COLO668 (cell line): ENCODE measurements around the gene WDR38.
"Not testable (repeated sequence)": the region's sequence is repeated elsewhere in the genome, so short reads cannot be mapped to it uniquely, and the experiment has no call there.

Experiments used
- DNase-seq: peaks from one replicate; lab custom pipeline; 2025; ENCODE audit not compliant: unreplicated experiment; lab: John Stamatoyannopoulos, UW

WDR38 gene

DNA sequence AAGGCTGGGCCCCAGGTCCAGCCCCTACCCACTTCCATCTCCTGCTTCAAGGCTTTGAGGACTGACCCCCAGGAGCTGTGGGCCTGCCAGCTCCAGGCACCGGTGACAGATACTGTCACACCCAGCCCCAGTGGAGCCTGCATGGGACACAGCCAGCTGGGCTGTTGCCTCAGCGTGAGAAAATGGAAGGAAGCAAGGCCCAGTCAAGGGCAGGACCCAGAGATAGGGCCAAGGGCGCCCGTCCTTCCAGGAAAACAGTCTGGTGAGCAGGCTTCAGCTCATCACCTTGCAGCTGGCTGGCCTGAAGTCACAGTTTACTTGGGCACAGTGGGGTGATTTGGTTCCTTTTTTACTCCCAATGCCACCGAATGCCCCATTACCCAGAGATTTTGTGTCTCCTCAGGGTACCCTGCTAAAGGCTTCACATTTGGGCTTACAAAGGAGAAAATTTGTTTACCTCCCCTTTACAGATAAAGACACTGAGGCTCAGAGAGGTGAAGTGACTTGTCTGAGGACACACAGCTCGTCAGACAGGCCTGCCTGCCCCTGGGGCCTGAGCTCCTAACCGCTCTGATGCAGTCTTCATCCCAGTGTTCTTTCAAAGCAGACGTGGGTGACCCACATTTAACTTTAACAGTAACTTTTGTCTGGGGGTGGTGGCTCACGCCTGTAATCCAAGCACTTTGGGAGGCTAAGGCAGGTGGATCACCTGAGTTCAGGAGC is 21.5 kb upstream of the WDR38 start:
- no peak for DNase-seq

DNA sequence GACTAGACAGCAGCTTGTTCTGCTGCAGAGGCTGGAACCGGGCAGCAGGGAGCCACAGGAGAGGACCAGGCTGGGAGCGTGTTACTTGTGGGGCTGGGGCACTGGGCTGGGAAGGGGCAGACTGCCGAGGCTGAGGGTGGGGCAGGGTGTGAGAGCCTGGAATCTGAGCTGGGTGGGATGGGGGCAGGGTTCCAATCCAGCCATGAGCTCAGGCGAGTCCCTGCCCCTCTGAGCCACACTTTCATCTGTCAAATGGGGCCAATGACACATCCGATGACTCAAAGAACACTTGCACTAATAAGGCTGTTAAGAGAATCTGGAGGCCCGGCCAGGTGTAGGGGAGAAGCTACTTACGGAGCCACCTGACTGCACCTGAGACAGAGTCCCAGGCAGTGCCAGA is 18.7 kb upstream of the WDR38 start:
- peak; percentile 63 for DNase-seq

DNA sequence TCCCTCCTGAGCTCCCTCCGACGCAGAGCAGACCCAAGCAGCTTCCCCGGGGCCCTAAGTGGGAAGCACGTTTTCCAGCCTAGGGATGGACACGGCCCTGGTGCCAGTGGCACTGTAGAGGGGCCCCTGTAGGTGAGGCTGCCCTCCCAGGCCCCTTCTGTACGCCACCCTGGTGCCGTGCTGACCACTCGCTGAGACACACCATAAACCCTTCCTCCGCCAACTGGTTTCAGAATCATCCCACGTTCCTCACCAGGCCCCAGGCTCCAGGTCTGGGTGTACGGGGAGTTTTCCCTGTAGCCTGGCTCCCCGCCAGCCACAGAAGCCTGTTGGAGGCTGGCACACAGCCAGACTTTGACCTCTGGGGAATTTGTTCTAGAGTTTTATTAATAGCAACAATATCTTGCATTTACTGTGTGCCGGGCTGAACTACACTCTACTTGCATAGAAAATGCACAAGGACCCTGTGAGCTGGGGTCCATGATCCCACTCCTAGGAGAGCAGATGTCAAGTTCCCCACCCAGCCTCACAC is 18.2 kb upstream of the WDR38 start:
- peak; percentile 93 for DNase-seq

DNA sequence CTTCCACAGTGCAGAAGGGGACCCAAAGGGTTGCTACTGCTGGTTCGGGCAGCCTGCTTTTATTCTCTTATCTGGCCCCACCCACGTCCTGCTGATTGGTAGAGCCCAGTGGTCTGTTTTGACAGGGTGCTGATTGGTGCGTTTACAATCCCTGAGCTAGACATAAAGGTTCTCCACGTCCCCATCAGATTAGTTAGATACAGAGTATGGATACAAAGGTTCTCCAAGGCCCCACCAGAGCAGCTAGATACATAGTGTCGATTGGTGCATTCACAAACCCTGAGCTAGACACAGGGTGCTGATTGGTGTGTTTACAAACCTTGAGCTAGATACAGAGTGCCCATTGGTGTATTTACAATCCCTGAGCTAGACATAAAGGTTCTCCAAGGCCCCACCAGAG is 15.1 kb upstream of the WDR38 start:
- DNase-seq: not testable (repeated sequence)

DNA sequence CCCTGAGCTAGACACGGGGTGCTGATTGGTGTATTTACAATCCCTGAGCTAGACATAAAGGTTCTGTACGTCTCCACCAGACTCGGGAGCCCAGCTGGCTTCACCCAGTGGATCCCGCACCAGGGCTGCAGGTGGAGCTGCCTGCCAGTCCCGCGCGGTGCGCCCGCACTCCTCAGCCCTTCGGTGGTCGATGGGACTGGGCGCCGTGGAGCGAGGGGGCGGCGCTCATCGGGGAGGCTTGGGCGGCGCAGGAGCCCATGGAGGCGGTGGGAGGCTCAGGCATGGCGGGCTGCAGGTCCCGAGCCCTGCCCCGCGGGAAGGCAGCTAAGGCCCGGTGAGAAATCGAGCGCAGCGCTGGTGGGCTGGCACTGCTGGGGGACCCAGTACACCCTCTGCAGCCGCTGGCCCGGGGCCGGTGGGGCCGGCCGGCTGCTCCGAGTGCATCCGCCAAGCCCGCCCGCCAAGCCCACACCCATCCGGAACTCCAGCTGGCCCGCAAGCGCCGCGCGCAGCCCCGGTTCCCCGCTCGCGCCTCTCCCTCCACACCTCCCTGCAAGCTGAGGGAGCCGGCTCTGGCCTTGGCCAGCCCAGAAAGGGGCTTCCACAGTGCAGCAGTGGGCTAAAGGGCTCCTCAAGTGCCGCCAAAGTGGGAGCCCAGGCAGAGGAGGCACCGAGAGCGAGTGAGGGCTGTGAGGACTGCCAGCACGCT is 14.5 kb upstream of the WDR38 start:
- DNase-seq: not testable (repeated sequence)

DNA sequence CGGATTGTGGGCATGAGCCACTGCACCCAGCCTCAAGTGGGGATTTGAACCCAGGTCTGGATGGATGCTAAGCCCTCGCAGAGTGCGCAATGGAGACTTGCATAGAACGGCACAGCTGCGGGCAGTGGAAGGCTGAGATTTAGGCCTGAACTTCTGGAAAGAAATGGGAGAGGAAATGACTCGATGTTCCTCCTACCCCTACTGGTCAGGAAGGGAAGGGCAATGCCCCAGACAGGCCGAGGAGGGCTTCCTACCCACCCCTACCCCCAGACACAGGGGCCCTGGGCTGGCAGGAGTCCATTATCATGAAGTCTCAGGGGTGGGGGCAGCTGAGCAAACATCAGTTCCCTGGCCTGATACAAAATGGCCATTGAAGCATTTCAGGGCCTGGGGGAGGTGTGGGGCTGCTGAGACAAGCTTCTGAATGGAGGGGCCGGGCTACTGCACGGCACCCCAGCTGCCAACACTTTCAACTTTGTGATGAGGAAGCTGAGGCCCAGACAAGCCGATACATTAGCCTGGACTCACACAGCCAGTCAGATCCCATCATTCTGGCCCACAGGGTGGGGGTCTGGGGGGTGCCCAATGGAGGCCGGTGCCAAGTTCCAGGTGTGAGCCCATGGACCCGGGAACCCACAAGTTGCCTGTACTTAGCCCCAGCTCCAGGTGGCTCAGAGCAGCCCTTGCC is 13.5 kb upstream of the WDR38 start:
- peak; percentile 89 for DNase-seq

DNA sequence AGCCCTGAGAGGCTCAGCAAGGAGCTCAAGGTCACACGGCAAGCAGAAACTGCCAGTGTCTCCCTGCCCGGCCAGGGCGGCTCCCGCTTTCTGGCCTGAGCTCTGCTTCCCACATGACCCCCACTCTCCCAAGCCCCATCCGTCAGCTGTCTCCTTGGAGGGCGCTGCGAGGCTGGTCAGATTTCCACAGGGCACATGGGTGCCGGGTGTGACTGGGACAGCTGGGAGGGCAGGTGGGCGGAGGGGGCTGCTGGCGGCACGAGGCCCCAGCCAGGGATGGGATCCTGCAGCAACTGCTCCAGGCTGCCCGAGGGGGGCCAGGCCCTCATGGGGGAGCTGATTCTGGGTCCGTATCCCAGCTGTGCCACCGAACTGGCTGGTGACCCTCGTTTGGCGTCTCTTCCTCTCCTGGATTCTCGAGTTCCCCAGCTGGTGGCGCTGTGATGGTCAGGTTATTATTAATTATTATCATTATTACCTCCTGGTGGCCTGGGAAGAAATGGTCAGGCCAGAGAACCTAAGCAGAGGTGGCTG is 12.9 kb upstream of the WDR38 start:
- DNase-seq: peak; percentile 67

DNA sequence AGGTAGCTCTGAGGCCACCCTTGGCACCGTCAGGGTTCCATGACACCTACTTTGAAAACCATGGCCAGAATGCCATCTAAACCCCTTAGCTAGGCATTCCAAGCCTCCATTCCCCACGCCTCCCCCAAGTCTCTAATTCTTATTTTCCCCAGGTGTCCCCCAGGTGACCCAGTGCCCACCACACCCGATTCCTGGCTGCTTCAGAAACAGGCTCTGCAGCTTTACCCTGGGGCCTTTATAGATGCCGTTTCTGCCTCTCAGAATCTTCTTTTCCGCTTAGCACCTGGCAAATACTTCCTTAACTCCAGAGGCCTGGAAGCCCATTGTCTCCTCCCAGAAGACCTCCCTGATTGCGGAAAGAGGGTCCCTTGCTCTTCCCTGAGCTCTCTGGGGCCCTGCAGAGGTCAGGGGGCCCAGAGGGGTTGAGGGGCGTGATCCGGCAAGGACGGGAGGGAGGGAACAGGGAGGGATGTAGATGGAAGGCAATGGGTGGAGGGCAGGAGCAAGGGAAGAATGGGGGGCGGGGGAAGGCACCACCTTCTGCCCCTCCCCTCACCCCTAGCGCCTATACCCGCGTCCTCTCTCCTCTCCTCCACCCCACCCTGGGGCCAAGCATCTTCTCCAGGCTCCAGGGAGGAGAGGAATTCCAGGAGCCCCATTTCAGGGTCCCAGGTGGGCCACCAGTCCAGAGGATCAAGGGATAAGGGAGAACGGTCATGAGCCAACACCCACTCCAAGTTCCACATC is 12.0 kb upstream of the WDR38 start:
- DNase-seq: no peak

DNA sequence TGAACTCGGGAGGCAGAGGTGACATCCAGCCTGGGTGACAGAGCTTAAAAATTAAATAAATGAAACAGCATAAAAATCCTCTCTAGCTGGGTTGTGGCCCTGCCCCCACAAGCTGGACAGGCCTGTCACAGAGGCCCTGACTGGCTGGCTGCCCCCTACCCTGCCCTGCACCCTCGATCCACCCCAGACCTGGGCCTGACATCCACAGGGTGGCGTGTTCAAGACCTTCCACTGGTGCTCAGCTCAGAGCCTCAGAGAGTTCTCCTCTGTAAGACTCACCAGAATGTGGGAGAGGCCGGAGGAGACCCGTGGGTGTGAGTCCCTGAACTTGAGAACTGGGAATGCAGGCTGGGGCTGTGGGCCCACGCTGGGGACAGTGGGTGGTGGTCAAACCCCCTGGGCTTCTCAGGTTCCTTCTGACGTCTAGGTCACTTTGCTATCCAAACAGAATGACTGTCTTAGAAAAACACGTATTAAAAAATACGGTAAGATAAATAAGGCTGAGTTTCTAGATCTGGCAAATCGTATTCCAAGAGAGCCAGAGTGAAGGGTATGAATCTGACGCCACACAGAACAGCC is 9.7 kb upstream of the WDR38 start:
- no peak for DNase-seq

DNA sequence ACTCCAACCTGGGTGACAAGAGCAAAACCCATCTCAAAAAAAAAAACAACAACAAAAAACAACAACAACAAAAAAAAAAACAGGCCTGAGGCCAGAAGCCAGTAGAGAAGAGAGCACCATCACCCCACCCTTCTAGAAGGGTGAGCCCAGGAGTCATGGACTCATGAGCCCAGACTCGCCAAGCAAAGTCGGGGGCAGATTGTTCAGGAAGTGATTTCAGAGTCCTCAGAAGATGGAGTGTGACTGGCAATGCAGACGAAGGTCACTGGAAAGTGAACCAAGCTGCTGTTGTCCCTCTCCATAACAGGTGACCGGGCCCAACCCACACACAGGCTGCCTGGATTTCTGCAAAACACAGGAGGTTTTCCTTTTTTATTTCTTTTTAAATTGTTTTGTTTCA is 9.0 kb upstream of the WDR38 start:
- no peak for DNase-seq

DNA sequence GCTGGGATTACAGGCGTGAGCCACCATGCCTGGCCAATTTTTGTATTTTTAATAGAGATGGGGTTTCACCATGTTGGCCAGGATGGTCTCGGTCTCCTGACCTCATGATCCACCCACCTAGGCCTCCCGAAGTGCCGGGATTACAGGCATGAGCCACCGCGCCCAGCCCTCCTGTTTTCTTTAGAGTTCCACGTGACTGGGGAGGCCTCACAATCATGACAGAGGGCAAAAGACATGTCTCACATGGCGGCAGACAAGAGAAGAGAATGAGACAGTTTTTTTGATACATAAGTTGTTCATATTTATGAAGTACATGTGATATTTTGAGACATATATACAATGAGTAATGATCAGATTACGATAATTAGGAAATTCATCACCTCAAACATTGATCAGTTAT is 6.8 kb upstream of the WDR38 start:
- DNase-seq: not testable (repeated sequence)

DNA sequence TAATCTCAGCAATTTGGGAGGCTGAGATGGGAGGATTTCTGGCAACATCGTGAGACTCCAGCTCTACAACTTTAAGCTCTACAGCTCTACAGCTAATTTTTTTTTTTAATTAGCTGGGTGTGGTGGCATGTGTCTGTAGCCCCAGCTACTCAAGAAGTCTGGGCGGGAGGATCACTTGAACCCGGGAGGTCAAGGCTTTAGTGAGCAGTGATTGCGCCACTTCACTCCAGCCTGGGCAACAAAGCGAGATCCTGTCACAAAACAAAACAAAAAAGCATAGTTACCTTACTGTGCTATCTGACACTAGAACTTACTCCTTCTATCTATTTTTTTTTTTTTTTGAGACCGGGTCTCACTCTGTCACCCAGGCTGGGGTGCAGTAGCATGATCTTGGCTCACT is 6.3 kb upstream of the WDR38 start:
- DNase-seq: no peak

DNA sequence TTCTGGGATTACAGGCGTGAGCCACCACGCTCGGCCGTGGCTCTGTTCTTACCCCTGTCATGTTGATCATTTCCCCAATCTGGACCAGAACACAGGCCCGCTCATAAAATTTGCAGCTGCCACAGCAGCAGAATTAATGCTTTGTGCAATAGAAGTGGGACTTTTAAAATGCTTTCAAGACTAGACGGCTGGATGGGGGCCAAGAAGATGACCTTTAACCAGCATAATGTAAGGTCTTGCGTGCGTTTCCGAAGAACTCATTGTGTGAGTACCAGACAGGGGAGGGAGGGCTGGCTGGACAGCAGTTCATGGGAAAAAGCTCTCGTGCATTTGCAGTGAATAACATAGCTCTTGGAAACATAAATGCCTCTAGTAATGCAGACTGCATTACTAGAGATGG is 3.5 kb upstream of the WDR38 start:
- no peak for DNase-seq

DNA sequence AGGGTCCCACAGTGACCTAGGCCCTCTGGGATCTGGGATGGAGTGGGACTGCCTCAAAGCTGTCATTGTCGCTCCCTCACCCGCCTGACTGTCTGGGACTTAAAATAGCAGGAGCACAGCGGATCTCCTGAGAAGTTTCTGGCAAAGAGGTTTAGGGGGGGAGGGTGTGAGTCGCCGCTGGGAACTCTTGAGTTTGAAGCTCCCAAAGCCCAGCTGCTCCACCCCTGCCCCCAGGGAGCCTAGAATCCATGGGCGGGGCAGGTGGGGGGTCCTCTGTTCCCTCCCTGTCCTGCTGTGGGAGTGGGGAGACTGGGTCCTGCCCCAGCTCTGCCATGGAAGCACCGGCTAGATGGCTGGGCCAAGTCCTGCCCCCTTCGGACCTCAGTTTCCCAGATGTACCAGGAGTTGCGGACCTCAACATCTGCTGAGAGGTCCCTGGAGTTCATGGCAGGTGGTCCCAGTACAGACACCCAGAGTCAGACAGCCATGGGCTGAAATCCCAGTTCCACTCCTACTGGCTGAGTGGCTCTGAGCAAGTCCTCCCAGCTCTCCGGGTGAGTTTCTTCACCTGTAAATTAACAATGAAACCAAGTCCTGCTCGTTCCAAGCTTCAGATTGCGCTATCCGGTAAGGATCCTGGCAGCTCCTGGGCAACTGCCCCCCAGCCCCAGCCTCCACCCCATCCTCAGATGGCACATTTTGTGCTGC is 985 bp upstream of the WDR38 start:
- no peak for DNase-seq

DNA sequence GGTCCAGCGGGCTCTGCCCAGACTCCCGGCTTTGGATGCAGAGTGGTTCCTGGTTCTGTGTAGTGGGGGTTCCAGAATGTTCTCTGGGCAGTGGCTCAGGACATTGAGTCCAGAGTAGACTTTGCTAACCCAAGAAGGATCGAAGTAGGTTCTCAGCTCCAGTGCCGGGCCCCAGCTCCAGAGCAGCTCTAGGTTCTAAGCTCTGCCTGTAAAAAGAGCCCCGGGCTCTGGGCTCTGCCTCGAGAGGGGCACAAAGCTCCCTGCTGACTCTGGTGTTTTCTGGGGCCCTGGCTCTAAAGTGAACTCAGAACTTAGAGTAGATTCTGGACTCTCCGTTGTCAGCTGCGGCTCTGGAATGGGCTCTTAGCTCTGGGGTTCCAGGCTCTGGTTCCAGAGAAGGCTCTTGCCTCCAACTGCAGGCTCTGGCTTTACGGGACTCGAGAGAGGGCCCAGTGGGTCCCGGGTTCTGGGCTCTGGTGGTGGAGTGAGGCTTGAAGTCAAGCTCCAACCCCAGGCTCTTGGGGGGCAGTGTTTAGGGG is 414 bp downstream of the WDR38 start:
- no peak for DNase-seq

DNA sequence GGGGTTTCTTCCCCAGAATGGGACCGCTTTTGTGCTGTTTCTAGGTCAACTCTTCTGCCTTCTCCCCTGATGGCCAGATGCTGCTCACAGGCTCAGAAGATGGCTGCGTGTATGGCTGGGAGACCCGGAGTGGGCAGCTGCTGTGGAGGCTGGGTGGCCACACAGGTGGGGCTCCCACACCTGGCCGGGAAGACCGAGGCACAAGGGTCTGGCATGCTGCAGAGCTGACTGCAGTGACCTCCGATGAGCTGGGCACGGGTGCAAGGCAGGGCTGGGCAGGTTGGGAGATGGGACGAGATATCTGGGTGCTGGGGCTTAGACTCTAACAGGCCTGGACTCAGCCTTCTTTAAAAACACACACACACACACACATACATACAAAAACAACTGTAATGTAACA is 901 bp downstream of the WDR38 start:
- DNase-seq: no peak

DNA sequence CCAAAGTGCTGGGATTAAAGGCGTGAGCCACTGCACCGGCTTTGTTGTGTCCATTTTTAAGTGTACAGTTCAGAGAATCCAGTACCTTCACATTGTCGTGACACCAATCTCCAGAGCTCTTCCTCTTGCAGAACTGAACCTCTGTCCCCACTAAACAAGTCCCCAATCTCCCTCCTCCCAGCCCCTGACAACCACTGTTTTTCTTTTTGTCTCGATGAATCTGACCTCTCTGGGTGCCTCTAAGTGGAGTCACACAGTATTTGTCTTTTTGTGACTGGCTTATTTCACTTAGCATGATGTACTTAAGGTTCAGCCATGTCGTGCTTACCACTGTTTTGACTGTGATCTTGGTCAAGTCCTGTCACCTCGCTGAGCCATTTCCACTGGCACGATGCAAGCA is 1.6 kb downstream of the WDR38 start:
- no peak for DNase-seq

DNA sequence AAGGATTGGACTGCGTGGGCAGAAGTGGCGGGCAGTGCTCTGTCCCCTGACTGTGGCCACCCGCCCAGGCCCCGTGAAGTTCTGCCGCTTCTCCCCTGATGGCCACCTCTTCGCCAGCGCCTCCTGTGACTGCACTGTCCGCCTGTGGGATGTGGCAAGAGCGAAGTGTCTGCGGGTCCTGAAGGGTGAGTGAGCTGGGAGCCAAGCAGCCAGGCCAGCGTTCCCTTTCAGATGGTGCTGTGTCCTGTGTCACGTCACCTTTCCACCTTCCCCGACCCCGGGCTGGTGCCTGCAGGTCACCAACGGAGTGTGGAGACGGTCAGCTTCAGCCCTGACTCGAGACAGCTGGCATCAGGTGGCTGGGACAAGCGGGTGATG is 2.3 kb downstream of the WDR38 start:
- no peak for DNase-seq

DNA sequence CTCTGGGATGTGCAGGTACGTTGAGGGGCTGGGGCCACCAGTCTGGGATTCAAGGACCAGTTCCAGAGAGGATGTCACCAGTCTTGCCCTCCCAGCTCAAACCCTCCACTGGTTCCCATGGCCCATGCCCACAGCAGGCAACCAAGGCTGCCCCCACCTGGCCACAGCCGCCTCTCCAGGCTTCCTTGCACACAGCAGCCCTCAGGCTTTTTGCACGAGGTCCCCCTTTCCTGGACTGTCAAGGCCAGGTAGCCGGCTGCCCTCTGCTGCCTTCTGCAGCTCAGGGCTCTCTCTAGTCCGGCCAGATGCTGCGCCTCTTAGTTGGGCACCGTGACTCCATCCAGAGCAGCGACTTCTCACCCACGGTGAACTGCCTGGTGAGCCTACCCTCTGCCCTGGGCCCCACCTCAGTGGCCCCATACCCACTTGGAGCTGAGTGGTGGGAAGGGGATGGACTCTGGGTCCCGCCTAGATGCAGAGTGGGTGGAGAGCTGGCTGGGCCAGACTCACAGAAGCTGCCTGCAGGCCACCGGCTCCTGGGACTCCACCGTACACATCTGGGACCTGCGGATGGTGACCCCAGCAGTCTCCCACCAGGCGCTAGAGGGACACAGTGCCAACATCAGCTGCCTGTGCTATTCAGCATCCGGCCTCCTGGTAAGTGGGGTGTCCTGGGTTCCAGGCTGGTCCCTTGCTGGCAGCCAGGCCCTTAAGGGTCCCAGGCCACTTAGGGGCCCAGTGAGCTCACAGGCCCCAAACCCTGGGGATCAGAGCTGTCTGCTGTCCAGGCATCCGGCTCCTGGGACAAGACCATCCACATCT is 2.9 kb downstream of the WDR38 start:
- DNase-seq: peak; percentile 57
